ENCODE measurements around the gene NWD2.

DNA sequence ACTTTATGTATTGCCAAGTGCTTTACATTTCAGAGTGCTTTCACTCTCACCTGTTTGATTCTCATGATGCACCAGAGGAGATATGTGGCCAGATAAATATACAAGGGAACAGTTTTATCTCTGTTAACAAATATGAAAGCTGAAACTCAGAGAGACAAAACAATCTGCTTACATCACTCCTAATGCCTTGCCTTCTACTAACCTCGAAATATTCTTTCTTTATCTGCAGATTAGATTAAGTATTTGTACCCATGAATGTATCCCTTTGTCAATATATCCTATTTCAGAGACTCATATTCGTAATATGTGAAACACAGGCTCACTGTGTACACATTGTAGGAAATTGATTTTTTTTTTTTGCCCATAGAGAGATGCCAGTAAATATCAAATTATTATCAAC is 178.1 kb downstream of the NWD2 start:
- TF ChIP-seq, protein P1, sequence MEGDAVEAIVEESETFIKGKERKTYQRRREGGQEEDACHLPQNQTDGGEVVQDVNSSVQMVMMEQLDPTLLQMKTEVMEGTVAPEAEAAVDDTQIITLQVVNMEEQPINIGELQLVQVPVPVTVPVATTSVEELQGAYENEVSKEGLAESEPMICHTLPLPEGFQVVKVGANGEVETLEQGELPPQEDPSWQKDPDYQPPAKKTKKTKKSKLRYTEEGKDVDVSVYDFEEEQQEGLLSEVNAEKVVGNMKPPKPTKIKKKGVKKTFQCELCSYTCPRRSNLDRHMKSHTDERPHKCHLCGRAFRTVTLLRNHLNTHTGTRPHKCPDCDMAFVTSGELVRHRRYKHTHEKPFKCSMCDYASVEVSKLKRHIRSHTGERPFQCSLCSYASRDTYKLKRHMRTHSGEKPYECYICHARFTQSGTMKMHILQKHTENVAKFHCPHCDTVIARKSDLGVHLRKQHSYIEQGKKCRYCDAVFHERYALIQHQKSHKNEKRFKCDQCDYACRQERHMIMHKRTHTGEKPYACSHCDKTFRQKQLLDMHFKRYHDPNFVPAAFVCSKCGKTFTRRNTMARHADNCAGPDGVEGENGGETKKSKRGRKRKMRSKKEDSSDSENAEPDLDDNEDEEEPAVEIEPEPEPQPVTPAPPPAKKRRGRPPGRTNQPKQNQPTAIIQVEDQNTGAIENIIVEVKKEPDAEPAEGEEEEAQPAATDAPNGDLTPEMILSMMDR (conservative IDR thresholded peaks at IDR 0.05; ENCODE audit: low read depth, low read length) = no peak
- TF ChIP-seq EZH2 (IDR thresholded peaks at IDR 0.05; ENCODE audit: borderline replicate concordance, low read depth, low read length, poor library complexity, severe bottlenecking) = no peak
